ENCODE measurements around the gene BLOC1S3. TPM values are rescaled to one million over a fixed set of nuclear protein-coding genes. Genes with fewer than 3 reads are reported as not detected.

Gene BLOC1S3
- total RNA-seq, 2 donors from 2014 or later = 6.1 to 7.0 TPM

DNA sequence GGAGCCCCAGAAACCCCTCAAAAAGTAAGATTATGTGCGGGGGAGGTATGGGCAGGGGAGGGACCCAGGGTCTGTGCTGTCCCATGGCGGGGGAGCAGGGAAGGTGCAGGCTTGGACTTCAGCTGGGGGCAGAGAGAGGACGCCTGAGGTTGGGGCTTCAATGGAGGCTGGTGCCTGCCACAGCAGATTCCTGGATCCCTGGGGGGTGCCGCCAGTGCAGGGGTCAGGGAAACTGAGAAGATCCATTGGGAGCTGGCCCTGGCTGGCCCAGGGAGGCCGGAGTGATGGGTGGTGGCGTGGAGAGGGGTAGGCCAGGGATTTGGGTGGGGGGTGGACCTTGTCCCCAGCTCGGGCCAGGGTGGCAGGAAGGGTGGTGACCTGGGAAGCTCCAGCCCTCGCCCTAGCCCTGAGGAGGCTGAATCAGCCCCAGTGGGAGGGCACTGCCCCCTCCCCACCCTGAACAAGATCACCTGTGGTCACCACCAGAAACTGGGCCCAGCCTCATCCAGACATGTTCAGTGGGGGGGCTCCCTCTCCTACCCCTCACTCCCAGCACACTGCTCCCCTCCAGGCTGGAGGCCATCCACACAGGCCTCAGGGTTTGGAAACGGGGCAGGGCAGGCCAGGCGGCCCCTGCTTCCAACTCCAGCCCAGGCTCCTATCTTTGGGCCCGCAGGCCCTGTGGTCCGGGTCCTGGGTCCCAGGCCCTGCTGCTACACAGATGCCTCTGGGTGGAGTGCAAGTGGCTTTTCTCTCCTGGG, 19.2 kb upstream of the BLOC1S3 start:
- DNase-seq (no peak), ATAC-seq (no peak)
- intact Hi-C loops (cut with DNase I) = no loop called here

DNA sequence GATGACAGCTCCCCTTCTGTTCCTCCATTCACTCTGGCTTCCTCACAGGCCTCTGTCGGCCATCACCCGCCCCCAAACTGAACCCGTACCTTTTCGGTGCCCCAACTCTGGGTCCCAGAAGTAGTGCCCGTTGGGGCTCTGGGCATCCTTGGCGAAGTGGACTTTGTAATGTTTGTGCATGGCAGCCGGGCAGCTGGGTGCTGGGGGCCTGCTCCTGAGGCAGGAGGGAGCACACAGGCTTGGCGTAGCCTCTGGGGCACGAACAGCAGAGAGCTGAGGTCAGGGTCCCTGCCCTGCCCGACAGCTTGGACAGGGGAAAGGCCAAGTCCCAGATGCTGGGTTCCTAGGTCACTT, 18.6 kb upstream of the BLOC1S3 start:
- DNase-seq (no peak), ATAC-seq (no peak)
- intact Hi-C loops (cut with DNase I) = no loop called here

DNA sequence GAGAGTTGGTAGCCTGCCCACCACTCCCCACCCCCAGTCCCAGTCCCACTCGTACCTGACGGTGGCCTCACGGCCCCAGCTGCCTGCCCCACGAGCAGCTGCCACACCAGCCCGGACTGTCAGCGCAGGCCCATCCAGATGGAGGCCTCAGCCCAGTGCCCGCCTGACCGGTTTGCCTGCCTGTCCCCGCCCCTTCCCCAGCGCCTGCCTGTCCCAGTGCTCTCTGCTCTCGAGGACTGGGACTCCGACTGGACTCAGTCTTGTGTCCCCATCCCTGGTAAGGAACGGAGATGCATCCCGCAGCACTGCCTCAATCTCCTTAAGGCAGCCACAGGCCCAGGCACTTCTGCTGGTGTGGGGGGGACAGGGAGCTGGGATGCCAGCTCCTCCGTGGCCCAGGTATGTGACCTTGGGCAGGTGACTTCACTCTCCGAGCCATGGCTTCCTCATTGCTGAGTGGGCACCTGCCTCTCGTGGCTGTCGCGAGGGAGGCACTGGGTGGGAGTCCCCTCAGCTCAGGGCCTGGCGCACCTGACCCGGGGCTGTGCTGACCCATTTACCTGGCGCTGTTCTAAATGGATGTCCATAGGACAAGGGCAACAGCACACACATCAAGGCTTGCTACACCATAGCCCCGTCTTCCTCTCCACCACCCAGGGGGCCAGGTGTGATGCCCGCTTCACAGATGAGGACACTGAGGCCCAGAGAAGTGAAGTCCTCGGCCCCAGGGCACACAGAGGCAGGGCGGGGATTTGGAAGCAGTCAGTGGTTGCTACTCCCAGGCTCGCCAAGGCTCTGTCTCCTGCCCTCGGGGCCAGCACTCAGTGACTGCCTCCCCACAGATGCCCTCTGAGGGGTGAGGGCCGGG, 17.5 kb upstream of the BLOC1S3 start, which contains the start of gene NKPD1:
Gene NKPD1, minus strand, starts transcription at position 113 of the 868 bp plus-strand sequence. CDS start 832 bp downstream, outside the sequence.
- no peak for ATAC-seq
- no peak for DNase-seq

DNA sequence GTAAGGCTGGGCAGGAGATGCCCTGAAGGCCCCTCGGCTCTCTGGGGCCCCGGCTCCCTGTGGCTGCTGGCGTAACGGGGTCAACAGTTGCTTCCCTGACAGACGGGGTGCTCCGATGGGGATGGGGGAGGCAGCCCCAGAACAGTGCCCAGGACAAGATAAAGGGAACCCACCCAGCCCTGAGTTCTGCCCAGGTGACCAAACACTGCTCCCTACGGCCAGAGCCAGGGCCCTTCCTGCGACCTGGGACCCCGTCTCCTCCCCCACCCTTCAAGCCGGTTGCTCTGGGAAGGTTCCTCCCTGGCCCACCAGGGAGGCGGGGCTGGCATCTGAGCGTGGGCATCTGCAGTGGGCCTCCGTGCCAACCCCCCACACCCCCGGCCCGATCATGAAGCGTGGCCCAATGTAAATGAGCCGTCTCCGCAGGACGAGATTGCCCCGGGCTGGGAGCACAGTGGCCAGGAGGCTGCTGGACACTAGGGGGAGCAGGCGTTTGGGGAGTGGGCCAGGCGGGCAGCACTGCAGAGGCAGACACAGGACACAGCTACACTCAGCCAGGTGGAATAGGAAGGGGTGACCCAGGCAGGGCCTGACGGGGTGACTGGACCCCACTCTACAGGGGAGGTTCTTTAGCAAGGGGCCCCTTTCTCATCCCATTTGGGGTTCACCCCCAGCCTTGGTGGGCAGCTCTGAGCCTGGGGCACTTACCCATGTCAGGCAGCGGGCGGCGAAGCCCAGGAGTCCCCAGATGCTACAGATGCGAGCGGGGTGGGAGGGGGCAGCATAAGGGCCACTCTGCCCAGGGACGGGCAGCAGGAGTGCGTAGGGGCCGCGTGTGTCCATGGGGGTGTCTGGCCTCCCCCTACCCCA, 16.6 kb upstream of the BLOC1S3 start:
- intact Hi-C loops (cut with DNase I) = no loop called here
- ATAC-seq (peak in 1 of 2 donors; percentile 23), DNase-seq (no peak)

More for the DNA sequence above, 17.5 kb upstream of the BLOC1S3 start, which contains the start of gene NKPD1:
- intact Hi-C loops (cut with DNase I) = no loop called here

DNA sequence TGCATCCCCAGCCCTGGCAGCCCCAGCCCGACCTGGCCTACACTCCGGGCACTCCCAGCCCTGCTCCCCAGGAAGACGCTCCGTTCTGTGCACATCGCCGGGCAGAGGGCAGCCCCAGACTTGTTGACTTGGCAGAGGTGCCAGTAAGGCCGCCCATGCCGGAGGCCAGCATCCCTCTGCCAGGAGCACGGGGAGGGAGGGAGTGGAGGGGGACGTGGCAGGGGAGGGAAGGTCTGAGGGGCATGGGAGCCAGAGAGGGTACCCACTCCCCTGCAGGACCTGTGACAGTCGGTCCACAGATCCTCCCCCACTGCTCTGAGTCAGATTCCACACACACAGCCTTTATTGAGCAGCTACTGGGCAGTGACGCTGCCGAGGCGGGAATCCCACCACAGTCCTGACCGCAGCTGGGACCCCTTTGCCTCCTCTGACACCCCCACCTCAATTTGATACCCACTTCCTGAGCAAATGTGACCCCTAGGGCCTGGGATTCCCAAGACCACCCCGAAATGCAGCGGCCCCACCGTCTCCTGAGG, 15.9 kb upstream of the BLOC1S3 start:
- intact Hi-C loops (cut with DNase I) = no loop called here
- DNase-seq = no peak
- no peak for ATAC-seq

DNA sequence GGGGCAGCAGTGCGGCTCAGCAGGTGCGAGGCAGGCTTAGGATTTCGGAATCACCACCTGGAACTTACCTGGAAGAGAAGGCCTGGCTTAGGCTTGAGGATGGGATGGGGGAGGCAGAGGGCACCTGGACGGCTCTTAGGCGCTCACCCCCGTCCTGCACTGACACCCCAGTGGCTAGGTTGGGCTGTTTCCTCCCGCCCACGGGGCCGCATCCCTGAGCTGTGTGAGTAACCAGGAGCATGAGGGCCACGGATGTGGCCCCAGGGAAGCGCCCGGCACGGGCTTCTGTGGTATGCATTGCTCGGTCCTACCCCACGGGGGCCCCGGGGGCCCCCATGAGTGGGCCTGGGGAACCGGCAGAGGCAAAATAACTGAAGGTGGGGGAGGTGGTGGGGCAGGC, 15.4 kb upstream of the BLOC1S3 start:
- ATAC-seq (no peak), DNase-seq (no peak)
- intact Hi-C loops (cut with DNase I) = no loop called here

DNA sequence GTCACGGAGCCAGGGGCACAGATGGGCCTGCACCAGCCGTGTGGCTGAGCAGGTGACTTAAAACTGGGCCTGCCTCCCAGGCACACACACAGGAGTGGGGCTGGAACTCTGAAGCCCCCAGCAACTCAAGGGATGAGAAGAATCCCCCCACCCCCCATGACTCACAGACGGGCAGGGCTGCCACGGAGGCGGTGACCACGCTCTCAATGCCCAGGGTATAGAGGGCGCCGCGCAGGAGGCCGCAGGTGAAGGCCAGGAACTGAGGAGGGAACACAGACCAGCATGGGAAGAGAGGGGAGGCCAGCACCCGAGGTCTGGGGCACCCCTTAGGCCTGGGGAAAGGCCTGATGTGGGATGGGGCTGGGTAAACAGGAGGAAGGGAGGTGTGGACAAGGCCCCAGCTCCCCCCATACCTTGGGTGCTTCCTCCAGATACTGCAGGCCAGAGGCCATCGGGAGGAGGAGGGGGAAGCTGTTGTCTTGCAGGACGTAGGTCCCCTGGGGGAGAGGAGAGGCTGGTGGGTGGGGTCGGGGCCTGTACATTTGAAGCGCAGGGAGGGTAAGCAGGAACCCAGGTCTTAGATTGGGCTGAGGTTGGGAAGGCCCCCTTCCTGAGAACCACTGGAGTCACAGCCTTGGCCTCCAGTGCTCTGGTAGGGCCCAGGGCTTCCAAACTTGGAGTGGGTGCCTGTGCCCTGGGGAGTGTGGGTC, 14.7 kb upstream of the BLOC1S3 start:
- intact Hi-C loops (cut with DNase I) = no loop called here
- DNase-seq = no peak
- no peak for ATAC-seq

DNA sequence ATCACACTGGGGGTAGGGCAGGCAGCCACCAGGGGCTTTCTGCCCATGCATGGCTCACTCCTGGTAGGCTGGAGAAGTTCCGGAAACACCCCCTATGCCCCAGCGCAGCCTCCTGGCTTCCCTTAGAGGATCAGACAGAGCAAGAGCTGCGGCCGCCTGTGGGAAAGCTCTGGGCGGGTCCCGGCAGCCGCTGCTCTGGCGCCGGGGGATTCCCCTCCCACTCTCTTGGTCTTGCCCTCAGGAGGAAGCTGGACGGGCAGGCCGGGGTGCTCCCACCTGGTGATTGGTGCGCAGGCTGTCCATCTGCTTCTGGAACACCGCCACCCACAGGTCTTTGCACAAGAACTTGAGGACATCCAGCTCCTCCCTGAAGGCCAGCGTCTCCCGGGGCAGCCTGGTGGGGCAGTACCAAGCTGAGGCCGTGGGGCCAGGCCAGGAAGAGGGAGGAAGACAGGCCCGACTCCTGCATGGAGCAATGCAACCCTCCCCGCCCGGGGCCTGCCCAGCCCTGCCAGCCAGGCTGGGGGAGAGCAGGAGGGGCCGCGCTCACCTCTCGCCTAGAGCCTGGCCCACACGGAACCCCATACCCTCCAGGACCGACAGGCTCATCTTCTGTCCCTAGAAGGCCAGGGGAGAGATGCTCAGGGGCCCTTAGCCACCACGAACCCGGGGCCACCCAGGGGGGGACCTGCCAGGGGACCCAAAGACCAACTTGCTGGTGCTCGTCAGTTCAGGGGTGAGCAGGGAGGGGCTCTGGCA, 13.8 kb upstream of the BLOC1S3 start:
- intact Hi-C loops (cut with DNase I) = no loop called here
- DNase-seq (peak; percentile 78), ATAC-seq (peak; percentile 69 to 87)

DNA sequence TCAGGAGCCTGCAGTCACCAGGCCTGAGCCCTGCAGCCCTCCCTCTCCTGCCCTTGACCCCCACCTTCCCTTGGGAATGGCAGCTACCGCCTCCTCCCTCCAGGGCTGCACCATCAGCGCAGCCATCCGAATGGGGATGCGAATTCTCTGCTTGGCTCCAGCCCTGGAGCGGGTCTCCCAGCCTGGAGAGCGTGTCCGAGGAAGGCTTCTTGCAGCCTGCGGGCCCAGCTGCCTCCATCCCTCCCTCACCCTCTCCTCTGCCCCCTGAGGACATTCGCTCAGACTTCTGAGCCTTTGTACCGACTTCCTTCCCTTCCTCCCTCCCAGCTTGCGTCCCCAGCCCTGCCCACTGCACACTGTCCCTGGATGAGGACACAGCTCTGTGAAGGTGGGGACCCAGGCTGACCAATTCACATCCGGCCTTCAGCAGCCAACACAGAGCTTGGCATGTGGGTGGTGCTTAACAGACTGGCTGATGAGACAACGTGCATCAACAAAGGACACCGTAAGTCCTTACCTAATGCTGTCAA, 11.8 kb upstream of the BLOC1S3 start:
- ATAC-seq (no peak), DNase-seq (no peak)
- intact Hi-C loops (cut with DNase I) = no loop called here

DNA sequence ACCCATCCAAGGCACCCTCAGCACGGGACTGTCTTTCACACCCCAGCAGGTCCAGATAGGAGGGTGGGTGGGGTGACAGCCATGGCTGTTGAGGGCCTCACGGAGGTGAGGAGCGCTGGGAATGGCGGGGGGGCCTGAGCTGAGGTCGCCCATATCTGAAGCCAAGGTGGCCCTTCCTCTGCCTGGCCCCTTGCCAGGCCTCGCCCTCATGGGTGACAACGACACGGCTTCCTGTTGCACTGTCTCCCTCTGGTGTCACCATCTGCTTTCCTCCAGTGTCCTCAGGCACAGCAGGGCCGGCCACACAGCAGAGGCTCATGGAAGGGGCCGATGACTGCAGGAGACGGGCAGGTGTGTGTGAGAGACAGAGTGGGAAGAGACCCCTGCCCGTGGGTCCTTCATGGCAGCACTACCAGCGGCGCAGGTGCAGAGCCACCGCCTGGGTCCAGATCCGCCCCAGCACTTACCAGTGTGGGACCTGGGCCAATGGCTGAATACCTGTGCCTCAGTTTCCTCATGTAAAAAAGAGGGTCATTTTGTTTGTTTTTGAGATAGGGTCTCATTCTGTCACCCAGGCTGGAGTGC, 9.7 kb upstream of the BLOC1S3 start:
- intact Hi-C loops (cut with DNase I) = no loop called here
- ATAC-seq (no peak), DNase-seq (no peak)

DNA sequence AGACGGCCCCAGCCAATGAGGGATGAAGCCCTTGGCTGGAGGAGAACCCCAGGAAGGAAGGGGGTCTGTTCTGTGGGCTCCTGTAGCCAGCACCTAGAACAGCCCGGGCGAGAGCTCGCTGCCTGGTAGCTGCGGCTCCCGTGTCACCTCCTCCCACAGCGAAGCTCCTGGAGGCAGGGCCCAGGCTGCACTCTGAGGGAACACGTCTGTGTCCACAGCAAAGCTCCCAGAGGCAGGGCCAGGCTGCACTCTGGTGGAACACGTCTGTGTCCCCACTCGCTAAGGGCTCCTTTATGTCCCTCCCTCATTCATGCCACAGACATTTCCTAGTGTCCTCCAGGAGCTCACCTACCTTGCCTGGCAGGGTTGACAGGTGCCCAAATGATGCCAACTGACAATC, 9.0 kb upstream of the BLOC1S3 start:
- no peak for DNase-seq
- no peak for ATAC-seq
- intact Hi-C loops (cut with DNase I) = no loop called here

DNA sequence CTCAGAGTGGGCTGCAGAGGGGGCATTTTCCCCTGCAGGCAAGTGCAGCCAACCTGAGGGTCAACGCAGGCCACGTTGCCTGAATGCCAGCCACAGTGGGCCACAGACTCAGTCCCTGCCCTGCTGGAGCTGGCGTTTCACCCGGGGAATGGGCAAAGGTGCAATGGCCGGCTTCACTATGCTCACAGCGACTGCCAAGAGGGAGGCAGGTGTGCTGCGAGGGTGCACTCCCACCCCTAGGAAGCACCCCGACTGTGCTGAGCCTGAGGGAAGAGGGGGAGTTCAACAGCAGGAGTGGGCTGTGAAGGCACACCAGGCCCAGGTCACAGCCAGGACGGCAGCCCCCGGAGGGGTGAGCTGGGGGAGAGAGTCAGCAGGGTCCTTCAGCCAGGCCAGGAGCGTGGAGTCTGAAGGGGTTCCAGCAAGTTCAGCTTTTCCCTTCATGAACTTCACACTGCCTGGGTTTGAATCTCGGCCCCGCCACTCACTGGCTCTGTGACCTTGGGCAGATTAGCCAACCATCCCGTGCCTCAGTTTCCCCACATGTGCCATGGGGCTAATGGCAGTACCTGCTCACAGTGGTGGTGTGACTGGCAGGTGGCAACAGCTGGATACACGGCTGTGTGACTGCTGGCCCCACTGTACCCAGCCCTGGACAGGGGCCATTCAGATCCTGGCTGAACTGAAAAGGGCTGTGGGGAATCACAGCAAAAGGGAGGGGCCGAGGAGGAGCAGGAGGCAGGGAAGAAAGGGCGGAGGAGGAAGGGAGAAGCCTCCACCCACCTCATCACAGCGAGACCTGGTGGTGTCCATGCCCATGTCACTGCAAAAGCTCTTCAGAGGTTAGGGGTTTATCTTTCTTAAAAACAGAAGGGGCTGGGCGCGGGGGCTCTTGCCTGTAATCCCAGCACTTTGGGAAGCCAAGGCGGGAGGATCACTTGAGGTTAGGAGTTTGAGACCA, 8.2 kb upstream of the BLOC1S3 start:
- ATAC-seq = no peak
- intact Hi-C loops (cut with DNase I) = no loop called here
- no peak for DNase-seq

DNA sequence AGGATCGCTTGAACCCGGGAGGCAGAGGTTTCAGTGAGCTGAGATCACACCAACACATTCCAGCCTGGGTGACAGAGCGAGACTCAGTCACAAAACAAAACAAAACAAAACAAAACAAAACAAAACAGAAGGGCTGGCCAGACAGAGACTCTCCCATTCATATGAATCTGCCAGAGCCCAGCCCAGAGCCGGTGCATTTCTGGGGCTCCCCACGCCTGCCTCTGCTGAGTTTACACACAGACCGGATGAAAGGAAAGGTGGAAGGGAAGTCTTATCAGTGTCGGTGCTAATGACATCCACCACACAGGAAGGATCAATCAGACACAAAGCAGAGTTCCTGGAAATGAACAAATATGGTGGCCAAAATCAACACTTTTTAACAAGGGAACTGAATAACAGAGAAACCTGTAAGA, 7.4 kb upstream of the BLOC1S3 start:
- peak; percentile 55 for DNase-seq
- intact Hi-C loops (cut with DNase I) = no loop called here
- peak; percentile 51 to 52 for ATAC-seq

DNA sequence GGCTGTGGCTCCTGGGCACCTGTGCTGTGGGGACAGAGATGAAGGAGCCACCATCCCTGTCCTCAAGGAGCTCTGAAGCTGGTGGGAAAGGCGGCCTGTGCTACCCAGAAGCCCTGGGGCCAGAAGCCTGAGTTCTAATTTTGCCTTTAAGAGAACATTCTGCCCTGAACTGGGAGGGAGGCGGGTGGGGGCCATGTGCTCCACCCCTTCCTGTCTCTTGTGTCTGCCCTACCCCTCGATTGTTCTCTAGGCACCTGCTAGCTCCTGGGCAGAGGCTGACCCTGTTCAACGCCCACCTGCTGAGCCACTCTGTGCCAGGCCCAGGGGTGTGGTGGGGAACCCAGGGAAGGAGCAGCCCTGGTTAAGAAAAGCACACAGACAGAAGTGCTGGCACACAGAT, 6.4 kb upstream of the BLOC1S3 start:
- no peak for DNase-seq
- no peak for ATAC-seq
- intact Hi-C loops (cut with DNase I) = no loop called here

DNA sequence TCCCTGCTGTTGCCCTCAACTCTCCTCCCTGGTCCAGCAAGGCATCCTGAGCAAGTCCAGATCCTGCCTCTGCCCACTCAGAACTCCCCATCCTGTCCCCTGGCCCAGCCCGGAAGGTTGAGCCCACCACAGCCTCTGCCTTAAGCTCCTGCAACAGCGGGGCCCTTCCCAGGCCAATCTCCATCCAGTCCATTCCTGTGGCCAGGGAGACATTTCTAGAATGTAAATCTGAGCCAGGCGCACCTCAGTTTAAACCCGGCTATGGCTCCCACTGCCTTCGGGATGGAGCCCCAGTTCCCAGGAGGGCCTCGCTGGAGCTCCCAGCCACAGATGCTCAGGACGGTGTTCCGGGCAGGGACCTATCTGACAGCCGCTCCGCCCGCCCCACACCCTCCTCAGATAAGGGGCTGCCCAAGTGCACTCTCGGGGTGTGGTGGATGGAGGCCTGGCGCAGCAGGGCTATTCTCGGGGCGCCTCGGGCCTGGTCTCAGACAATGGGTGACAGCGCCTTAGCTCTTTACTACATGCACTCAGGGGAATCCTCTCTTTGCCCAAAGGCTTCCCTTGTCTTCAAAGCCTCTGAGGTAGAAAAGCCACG, 5.9 kb upstream of the BLOC1S3 start:
- intact Hi-C loops (cut with DNase I) = no loop called here
- DNase-seq (no peak), ATAC-seq (no peak)

DNA sequence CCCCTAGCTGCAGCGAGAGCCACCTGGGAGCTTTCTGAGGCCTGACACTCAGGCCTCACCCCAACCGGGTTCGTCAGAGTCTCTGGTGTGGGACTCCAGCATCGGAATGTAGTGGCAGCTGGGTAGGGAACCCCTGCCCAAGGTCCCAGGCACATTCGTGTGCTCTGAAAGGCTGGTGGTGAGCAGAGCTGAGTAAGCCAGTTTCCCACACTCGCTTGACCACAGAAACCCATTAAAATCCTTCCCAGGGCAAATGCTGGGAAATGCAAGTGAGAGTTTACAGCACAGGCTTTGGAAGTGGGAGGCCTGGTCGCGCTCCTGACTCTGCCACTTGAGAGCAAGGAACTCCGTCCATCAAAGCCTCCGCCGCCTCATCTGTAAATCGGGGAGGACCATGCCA, 4.8 kb upstream of the BLOC1S3 start:
- DNase-seq = no peak
- intact Hi-C loops (cut with DNase I) = no loop called here
- no peak for ATAC-seq
